Osteocyte (in vitro differentiated cells): ENCODE results near the gene CCNG2. TPM values are rescaled to one million over a fixed set of nuclear protein-coding genes. Genes with fewer than 3 reads are reported as not detected.

Experiments used
- DNase-seq: peaks from one replicate; pipeline ENCODE4 v3.0.0; 2021; ENCODE audit warnings: mixed read lengths; ENCODE audit not compliant: unreplicated experiment; ENCODE audit errors: extremely low spot score
- H3K27ac Mint-ChIP-seq: one replicate; pipeline ENCODE4 v1.8.0; 2021; ENCODE audit warnings: mild to moderate bottlenecking, mixed read lengths; ENCODE audit not compliant: unreplicated experiment
- H3K27me3 Mint-ChIP-seq: one replicate; pipeline ENCODE4 v1.8.0; 2021; ENCODE audit warnings: mixed read lengths; ENCODE audit not compliant: unreplicated experiment
- H3K36me3 Mint-ChIP-seq: one replicate; pipeline ENCODE4 v1.8.0; 2021; ENCODE audit warnings: mixed read lengths; ENCODE audit not compliant: unreplicated experiment
- H3K4me1 Mint-ChIP-seq: one replicate; pipeline ENCODE4 v1.8.0; 2021; ENCODE audit warnings: mixed read lengths; ENCODE audit not compliant: unreplicated experiment
- H3K4me3 Mint-ChIP-seq: one replicate; pipeline ENCODE4 v1.8.0; 2021; ENCODE audit warnings: mild to moderate bottlenecking, moderate library complexity, mixed read lengths; ENCODE audit not compliant: unreplicated experiment
- H3K9me3 Mint-ChIP-seq: one replicate; pipeline ENCODE4 v1.8.0; 2021; ENCODE audit warnings: mixed read lengths; ENCODE audit not compliant: unreplicated experiment
- total RNA-seq: library from RNA; stranded (reverse); gene quantifications from 2 replicates; pipeline ENCODE4 v1.2.1, GENCODE V29; 2021
- TF ChIP-seq, protein P1 (sequence below): fragments of 200-600 bp; sonication (generic); IDR thresholded peaks from 2 replicates; pipeline ENCODE4 v1.5.0; 2021; ENCODE audit warnings: antibody characterized with exemption, mild to moderate bottlenecking, moderate library complexity

Gene CCNG2
- total RNA-seq, 1 donor from 2014 or later = 73.3 TPM

DNA sequence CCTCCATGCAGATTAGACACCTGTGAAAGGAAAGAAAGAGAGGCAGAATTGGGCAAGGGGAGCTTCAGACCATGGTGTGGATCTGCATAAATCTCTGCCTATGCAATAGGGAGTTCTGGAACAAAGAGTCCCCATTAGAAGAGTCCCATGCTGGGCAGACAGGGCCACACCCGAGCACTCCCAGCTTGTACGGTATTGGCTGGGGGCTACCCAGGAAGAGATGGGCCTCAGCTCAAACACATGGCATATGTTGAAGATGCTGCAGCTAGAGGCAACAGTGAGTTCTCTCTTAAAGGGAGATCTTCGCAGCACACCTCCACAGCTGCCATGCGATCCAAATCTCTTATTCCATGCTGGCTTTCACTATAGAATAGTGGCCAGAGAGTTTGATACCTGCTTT, 24.7 kb downstream of the CCNG2 start:
- H3K9me3 Mint-ChIP-seq = no peaks in the 10 kb centered on the region

DNA sequence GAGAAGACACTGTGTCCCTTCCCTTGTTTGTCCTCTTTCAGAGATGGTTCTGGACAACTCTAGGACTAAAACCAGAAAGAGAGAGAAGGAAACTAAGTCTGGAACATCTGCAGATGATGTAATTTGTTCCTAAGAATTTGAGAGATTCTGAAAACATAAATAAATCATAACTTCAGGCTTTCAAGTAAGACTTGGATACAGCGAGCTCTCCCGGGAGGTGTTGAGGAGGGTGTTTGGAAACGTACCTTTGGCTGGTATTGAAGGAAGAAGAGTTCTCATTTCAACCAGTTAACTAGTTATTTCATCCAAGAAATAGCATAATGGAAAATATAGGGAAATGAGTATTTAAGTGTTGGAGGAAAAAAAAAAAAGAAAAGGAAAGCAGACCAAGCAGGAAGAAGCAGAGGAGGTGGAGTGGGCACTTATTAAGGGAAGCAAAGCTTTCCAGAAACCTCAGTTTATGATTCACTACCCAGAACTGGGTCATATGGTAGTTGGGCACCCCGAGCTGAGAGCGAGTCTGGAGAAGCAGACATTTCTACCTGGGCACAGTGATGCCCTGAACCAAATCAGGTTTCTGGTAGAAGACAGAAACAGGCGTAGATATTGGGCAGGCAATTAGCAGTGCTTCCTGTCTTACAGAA, 26.9 kb downstream of the CCNG2 start:
- no peak for DNase-seq
- Mint-ChIP-seq H3K4me1 (no peaks in the 10 kb centered on the region), H3K4me3 (no peak overlapping the region), H3K27me3 (peaks cover 34% of the 10 kb centered on the region), H3K36me3 (no peaks in the 10 kb centered on the region), H3K27ac (no peak overlapping the region), H3K9me3 (no peaks in the 10 kb centered on the region)
- TF ChIP-seq, protein P1, sequence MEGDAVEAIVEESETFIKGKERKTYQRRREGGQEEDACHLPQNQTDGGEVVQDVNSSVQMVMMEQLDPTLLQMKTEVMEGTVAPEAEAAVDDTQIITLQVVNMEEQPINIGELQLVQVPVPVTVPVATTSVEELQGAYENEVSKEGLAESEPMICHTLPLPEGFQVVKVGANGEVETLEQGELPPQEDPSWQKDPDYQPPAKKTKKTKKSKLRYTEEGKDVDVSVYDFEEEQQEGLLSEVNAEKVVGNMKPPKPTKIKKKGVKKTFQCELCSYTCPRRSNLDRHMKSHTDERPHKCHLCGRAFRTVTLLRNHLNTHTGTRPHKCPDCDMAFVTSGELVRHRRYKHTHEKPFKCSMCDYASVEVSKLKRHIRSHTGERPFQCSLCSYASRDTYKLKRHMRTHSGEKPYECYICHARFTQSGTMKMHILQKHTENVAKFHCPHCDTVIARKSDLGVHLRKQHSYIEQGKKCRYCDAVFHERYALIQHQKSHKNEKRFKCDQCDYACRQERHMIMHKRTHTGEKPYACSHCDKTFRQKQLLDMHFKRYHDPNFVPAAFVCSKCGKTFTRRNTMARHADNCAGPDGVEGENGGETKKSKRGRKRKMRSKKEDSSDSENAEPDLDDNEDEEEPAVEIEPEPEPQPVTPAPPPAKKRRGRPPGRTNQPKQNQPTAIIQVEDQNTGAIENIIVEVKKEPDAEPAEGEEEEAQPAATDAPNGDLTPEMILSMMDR = no peak

More for the DNA sequence above, 24.7 kb downstream of the CCNG2 start:
- H3K4me3 Mint-ChIP-seq = no peak overlapping the region
- TF ChIP-seq, protein P1 = no peak
- H3K27me3 Mint-ChIP-seq = peaks cover 38% of the 10 kb centered on the region
- DNase-seq = no peak
- H3K27ac Mint-ChIP-seq = no peak overlapping the region
- H3K36me3 Mint-ChIP-seq = no peaks in the 10 kb centered on the region
- H3K4me1 Mint-ChIP-seq = no peaks in the 10 kb centered on the region

DNA sequence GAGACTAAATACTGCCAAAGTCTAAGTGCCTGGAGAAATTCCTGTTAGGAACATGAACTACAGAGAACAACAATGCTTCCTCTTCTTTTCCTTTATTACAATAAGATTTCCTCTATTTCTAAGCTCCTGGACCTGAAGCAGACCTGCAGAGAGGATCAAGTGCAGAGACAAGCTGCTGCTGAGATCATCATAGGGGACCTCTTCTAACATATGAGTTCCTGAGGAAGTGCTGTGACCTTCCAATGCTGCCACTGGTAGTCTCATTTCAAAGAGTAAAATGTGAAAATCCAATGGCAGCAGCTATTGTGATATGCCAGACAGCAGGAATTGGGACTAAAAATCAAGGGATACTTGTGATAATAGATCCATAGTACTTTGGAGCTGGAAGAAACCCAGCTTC, 28.0 kb downstream of the CCNG2 start:
- Mint-ChIP-seq H3K9me3 (no peaks in the 10 kb centered on the region), H3K4me3 (no peak overlapping the region), H3K4me1 (no peaks in the 10 kb centered on the region), H3K27me3 (peaks cover 34% of the 10 kb centered on the region), H3K27ac (no peak overlapping the region), H3K36me3 (no peaks in the 10 kb centered on the region)
- TF ChIP-seq, protein P1 = no peak
- DNase-seq = no peak

DNA sequence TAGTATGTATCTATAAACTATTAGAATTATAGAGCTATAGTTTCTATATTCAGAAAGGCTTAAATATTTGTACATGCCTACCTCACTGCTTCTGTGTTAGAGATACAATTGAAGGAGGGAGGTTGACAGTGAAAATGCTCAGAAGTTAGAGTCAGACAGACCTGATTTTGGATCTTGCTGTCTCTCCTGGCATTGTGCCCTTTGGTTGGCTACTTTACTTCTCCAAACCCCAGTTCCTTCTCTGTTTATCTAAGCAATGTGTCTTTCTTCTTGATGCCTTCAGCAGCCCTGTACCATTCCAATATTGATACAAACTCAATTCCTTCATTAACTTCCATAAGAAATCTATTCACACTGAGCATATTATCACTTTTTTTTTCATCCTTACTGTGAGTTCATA, 28.7 kb downstream of the CCNG2 start:
- TF ChIP-seq, protein P1 = no peak
- peaks cover 34% of the 10 kb centered on the region for H3K27me3 Mint-ChIP-seq
- no peaks in the 10 kb centered on the region for H3K4me1 Mint-ChIP-seq
- H3K4me3 Mint-ChIP-seq = no peak overlapping the region
- no peak for DNase-seq
- no peak overlapping the region for H3K27ac Mint-ChIP-seq
- H3K36me3 Mint-ChIP-seq = no peaks in the 10 kb centered on the region
- no peaks in the 10 kb centered on the region for H3K9me3 Mint-ChIP-seq

DNA sequence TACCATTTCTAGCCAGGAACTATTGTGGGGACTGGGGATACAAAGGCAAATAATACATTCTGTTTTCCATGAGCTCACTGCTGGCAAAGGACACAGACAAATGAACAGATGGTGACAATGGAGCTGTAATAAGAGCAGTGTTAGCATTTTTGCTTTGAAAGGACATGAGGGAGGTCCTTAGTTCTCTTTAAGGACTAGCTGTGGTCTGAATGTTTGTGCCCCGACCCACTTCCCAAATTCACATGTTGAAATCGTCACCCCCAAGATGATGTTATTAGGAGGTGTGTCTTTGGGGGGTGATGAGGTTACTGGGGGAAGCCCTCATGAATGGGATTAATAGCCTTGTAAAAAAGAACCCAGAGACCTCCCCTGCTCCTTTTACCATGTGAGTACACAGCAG, 30.3 kb downstream of the CCNG2 start:
- no peak for DNase-seq
- H3K4me3 Mint-ChIP-seq = no peak overlapping the region
- TF ChIP-seq, protein P1 = no peak
- H3K36me3 Mint-ChIP-seq = no peaks in the 10 kb centered on the region
- no peaks in the 10 kb centered on the region for H3K9me3 Mint-ChIP-seq
- H3K27me3 Mint-ChIP-seq = peaks cover 30% of the 10 kb centered on the region
- H3K27ac Mint-ChIP-seq = no peak overlapping the region
- H3K4me1 Mint-ChIP-seq = no peaks in the 10 kb centered on the region
